Measurements from ENCODE around the gene MAP4K4.

DNA sequence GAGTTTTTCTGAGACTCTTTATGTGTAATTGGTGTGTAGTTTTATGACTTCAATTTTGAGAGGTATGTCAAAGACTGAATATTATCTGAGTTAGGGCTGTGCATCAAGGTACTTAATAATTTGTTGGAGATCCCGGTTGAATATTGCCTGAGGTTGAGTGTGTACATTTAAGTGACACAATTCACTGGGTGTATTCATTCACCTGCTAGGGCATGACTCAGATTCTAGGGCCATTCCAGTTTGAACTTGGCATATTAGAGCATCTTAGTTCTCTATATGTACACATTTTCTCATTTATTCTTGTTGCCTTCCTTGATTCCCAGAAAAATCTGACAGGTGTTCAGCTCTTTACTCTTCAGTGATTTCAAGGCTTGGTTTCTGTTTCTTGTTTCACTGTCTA lies 12.5 kb downstream of the MAP4K4 start:
- TF ChIP-seq, protein P1, sequence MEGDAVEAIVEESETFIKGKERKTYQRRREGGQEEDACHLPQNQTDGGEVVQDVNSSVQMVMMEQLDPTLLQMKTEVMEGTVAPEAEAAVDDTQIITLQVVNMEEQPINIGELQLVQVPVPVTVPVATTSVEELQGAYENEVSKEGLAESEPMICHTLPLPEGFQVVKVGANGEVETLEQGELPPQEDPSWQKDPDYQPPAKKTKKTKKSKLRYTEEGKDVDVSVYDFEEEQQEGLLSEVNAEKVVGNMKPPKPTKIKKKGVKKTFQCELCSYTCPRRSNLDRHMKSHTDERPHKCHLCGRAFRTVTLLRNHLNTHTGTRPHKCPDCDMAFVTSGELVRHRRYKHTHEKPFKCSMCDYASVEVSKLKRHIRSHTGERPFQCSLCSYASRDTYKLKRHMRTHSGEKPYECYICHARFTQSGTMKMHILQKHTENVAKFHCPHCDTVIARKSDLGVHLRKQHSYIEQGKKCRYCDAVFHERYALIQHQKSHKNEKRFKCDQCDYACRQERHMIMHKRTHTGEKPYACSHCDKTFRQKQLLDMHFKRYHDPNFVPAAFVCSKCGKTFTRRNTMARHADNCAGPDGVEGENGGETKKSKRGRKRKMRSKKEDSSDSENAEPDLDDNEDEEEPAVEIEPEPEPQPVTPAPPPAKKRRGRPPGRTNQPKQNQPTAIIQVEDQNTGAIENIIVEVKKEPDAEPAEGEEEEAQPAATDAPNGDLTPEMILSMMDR (IDR thresholded peaks at IDR 0.05; ENCODE audit: poor library complexity): no peak
- TF ChIP-seq EZH2 (IDR thresholded peaks at IDR 0.05; ENCODE audit: borderline replicate concordance): no peak
